ENCODE data around the gene DNAAF1. TPM values are rescaled to one million over a fixed set of nuclear protein-coding genes. Genes with fewer than 3 reads are reported as not detected.

Gene DNAAF1
- polyA plus RNA-seq, 1 of the 3 experiments (the other 2 are of a cell fraction) = 0.35 TPM

DNA sequence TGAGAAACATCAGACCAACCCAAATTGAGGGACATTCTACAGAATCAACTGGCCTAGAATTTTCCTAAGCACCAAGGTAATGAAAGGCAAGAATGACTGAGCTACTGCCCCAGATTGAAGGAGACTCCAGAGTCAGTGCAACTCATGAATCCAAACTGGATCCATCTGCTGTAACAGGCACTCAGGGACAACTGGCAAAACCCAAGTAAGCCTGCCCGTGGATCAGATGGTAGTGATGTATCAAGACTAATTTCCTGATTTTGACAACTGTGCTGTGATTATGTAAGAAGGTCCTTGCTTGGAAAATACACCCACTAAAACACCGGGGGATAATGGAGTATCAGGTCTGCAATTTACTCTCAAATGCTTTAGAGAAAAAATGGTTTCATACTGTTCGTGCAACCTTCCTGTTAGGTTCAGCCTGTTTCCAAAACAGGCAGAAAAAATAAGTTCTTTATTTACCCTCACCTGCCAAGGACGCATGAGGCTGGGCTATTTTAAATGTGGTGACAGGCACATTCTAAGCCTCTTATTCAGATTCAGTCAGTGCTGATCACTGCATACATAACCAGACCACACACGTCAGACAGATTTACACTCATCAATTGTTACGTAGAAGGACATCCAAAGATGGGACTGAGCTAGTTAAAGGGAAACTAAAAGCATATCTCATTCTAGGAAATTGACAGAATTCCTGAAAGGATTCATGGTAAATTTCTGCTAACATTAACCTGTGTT is 35.3 kb upstream of the DNAAF1 start (continued):
- no peak for TF ChIP-seq TEAD4 (IDR thresholded peaks at IDR 0.05; ENCODE audit: borderline replicate concordance, insufficient read depth)
- no peak for TF ChIP-seq RXRA (IDR thresholded peaks at IDR 0.05; ENCODE audit: borderline replicate concordance, low read depth)

DNA sequence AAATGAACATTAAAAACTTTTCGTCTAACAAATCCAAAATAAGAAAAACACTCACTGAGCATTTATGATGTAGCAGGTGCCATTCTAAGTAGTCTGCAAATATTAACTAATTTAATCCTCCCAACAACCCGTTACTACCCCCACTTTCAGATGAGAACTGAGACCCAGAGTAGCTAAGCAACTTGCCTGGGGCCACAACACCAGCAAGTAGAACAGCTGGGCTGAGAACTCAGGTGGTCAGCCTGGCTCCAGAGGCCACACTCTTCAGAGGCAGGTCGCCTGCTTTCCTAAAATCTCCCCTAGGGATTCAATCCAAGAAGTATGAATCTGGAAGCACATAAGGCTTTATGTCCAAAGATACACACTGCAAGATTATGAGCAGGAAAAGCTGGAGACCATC is 34.6 kb upstream of the DNAAF1 start:
- TF ChIP-seq RFX5 (IDR thresholded peaks at IDR 0.05; ENCODE audit: low read length) (no peak), JUND (IDR thresholded peaks at IDR 0.05) (no peak), TEAD4 (IDR thresholded peaks at IDR 0.05; ENCODE audit: borderline replicate concordance, insufficient read depth) (no peak)
- Histone ChIP-seq H4K20me1 (ENCODE audit: insufficient read depth) (peaks cover 69% of the 10 kb centered on the region), H3K79me2 (ENCODE audit: insufficient read depth) (peaks cover 96% of the 10 kb centered on the region), H3K4me3 (ENCODE audit: low read depth in 2 of 2, low read length in 1 of 2) (no peak overlapping the region), H3K4me1 (ENCODE audit: control insufficient read depth in 1 of 2, insufficient read depth in 2 of 2, low read depth in 1 of 2, low read length in 1 of 2) (peaks cover 6 to 11% of the 10 kb centered on the region in 2 experiments; a peak in 3 of 4 replicates), H2AFZ (ENCODE audit: low read depth) (no peak overlapping the region), H3K9ac (no peak overlapping the region), H3K9me2 (no peaks in the 10 kb centered on the region), H3F3A (replicated peaks; ENCODE audit: insufficient read depth) (no peaks in the 10 kb centered on the region), H3K27me3 (ENCODE audit: insufficient read depth) (no peaks in the 10 kb centered on the region), H3K4me2 (no peak overlapping the region), H3K36me3 (replicated peaks in 1 of 2; ENCODE audit: control insufficient read depth in 1 of 2, insufficient read depth in 2 of 2, low read length in 1 of 2) (peaks cover 0 to 11% of the 10 kb centered on the region in 2 experiments), H3K9me3 (no peaks in the 10 kb centered on the region), H3K27ac (ENCODE audit: low read depth in 2 of 2, low read length in 1 of 2) (no peak overlapping the region)
- DNase-seq = no peak
- ChIA-PET POLR2A (no interaction called here), CTCF (interaction anchor here (1.4 to 1.6 kb wide), 2 partner anchors 8 to 45 kb away, joined by 3 read pairs; no protein-coding TSS in a partner anchor)
- 93% methylated on average over 3 of the region's 3 CpGs for WGBS (ENCODE audit: low lambda C conversion rate)

DNA sequence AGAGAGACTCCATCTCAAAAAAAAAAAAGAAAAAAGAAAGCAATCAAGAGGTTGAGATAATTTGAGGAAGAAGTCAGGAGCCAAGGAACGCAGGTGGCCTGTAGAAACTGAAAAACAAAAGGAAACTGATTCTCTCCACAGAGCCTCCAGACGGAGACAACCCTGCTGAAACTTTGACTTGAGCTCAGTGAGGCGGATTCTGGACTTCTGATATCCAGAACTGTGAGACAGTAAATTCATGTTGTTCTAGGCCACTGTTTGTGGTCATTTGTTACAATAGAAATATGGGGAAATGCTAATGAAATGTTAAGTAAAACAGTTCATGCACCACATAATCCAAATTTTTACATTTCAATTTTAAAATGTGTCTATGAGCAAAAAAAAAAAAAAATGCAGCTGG is 33.6 kb upstream of the DNAAF1 start:
- H3K79me2 ChIP-seq (ENCODE audit: insufficient read depth) = peaks cover 100% of the 10 kb centered on the region
- no peak for TF ChIP-seq YY1 (IDR thresholded peaks at IDR 0.05; ENCODE audit: low read depth)
- no peak for TF ChIP-seq SIN3A (IDR thresholded peaks at IDR 0.05; ENCODE audit: borderline replicate concordance, low read depth, low read length)
- no peak for TF ChIP-seq CHD2 (IDR thresholded peaks at IDR 0.05; ENCODE audit: low read length, partially characterized antibody)
- no peak for TF ChIP-seq GABPA (IDR thresholded peaks at IDR 0.05; ENCODE audit: low read depth)
- no peak for TF ChIP-seq RXRA (IDR thresholded peaks at IDR 0.05; ENCODE audit: borderline replicate concordance, low read depth)
- no peak for TF ChIP-seq FOXM1 (IDR thresholded peaks at IDR 0.05; ENCODE audit: low read depth)
- TF ChIP-seq, protein P1, sequence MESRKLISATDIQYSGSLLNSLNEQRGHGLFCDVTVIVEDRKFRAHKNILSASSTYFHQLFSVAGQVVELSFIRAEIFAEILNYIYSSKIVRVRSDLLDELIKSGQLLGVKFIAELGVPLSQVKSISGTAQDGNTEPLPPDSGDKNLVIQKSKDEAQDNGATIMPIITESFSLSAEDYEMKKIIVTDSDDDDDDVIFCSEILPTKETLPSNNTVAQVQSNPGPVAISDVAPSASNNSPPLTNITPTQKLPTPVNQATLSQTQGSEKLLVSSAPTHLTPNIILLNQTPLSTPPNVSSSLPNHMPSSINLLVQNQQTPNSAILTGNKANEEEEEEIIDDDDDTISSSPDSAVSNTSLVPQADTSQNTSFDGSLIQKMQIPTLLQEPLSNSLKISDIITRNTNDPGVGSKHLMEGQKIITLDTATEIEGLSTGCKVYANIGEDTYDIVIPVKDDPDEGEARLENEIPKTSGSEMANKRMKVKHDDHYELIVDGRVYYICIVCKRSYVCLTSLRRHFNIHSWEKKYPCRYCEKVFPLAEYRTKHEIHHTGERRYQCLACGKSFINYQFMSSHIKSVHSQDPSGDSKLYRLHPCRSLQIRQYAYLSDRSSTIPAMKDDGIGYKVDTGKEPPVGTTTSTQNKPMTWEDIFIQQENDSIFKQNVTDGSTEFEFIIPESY (IDR thresholded peaks at IDR 0.05; ENCODE audit: borderline replicate concordance, low read depth) = no peak
- TF ChIP-seq, protein P2, sequence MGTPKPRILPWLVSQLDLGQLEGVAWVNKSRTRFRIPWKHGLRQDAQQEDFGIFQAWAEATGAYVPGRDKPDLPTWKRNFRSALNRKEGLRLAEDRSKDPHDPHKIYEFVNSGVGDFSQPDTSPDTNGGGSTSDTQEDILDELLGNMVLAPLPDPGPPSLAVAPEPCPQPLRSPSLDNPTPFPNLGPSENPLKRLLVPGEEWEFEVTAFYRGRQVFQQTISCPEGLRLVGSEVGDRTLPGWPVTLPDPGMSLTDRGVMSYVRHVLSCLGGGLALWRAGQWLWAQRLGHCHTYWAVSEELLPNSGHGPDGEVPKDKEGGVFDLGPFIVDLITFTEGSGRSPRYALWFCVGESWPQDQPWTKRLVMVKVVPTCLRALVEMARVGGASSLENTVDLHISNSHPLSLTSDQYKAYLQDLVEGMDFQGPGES (IDR thresholded peaks at IDR 0.05; ENCODE audit: low read depth, low read length) = no peak
- no peak for TF ChIP-seq MXI1 (IDR thresholded peaks at IDR 0.05; ENCODE audit: low read depth, low read length)
- no peak for TF ChIP-seq EZH2phosphoT487 (IDR thresholded peaks at IDR 0.05; ENCODE audit: borderline replicate concordance, low read depth)
- no peak for TF ChIP-seq NRF1 (IDR thresholded peaks at IDR 0.05; ENCODE audit: low read depth, low read length)
- TF ChIP-seq, protein P3, sequence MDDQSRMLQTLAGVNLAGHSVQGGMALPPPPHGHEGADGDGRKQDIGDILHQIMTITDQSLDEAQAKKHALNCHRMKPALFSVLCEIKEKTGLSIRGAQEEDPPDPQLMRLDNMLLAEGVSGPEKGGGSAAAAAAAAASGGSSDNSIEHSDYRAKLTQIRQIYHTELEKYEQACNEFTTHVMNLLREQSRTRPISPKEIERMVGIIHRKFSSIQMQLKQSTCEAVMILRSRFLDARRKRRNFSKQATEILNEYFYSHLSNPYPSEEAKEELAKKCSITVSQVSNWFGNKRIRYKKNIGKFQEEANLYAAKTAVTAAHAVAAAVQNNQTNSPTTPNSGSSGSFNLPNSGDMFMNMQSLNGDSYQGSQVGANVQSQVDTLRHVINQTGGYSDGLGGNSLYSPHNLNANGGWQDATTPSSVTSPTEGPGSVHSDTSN (IDR thresholded peaks at IDR 0.05) = no peak
- TF ChIP-seq POLR2AphosphoS5 (IDR thresholded peaks at IDR 0.05; ENCODE audit: low read depth, low read length) = no peak
- TF ChIP-seq FOSL2 (IDR thresholded peaks at IDR 0.05; ENCODE audit: borderline replicate concordance, low read depth) = no peak
- TF ChIP-seq JUND (IDR thresholded peaks at IDR 0.05) = no peak
- TF ChIP-seq, protein P4, sequence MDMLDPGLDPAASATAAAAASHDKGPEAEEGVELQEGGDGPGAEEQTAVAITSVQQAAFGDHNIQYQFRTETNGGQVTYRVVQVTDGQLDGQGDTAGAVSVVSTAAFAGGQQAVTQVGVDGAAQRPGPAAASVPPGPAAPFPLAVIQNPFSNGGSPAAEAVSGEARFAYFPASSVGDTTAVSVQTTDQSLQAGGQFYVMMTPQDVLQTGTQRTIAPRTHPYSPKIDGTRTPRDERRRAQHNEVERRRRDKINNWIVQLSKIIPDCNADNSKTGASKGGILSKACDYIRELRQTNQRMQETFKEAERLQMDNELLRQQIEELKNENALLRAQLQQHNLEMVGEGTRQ (IDR thresholded peaks at IDR 0.05; ENCODE audit: borderline replicate concordance, low read depth, low read length) = no peak
- no peak for TF ChIP-seq TAF1 (IDR thresholded peaks at IDR 0.05; ENCODE audit: borderline replicate concordance, low read depth, low read length)
- TF ChIP-seq TCF12 (IDR thresholded peaks at IDR 0.05) = no peak
- H3K9ac ChIP-seq = no peak overlapping the region
- peaks cover 2% of the 10 kb centered on the region for H3F3A ChIP-seq (replicated peaks; ENCODE audit: insufficient read depth)
- no peak overlapping the region for H3K27ac ChIP-seq (ENCODE audit: low read depth in 2 of 2, low read length in 1 of 2)
- no peaks in the 10 kb centered on the region for H3K9me3 ChIP-seq
- peaks cover 62% of the 10 kb centered on the region for H4K20me1 ChIP-seq (ENCODE audit: insufficient read depth)
- no peak for DNase-seq
- H3K9me2 ChIP-seq = no peaks in the 10 kb centered on the region
- ChIA-PET CTCF (interaction anchor here (1.4 kb wide), 1 partner anchor 9 kb away, joined by 3 read pairs; no protein-coding TSS in a partner anchor), POLR2A (interaction anchor here (0.7 kb wide), 1 partner anchor 162 kb away, joined by 3 read pairs; no protein-coding TSS in a partner anchor)
- H3K4me1 ChIP-seq (ENCODE audit: control insufficient read depth in 1 of 2, insufficient read depth in 2 of 2, low read depth in 1 of 2, low read length in 1 of 2) = peaks cover 7 to 11% of the 10 kb centered on the region in 2 experiments; a peak in 3 of 4 replicates
- peaks cover 0 to 12% of the 10 kb centered on the region in 2 experiments for H3K36me3 ChIP-seq (replicated peaks in 1 of 2; ENCODE audit: control insufficient read depth in 1 of 2, insufficient read depth in 2 of 2, low read length in 1 of 2)
- H2AFZ ChIP-seq (ENCODE audit: low read depth) = no peak overlapping the region
- 95% methylated on average over 3 of the region's 3 CpGs for WGBS (ENCODE audit: low lambda C conversion rate)
- H3K27me3 ChIP-seq (ENCODE audit: insufficient read depth) = no peaks in the 10 kb centered on the region
- no peak overlapping the region for H3K4me2 ChIP-seq
- H3K4me3 ChIP-seq (ENCODE audit: low read depth in 2 of 2, low read length in 1 of 2) = no peak overlapping the region
